IPS-NIHi7 (cell line): ENCODE data around the gene BSCL2.
"Not testable (repeated sequence)": the region's sequence is repeated elsewhere in the genome, so short reads cannot be mapped to it uniquely, and the experiment has no call there.

ENCODE experiments used
- DNase-seq: peaks from one replicate; pipeline ENCODE4 v3.0.0; 2012; ENCODE audit warnings: mixed read lengths; ENCODE audit errors: extremely low spot score

The BSCL2 gene

DNA sequence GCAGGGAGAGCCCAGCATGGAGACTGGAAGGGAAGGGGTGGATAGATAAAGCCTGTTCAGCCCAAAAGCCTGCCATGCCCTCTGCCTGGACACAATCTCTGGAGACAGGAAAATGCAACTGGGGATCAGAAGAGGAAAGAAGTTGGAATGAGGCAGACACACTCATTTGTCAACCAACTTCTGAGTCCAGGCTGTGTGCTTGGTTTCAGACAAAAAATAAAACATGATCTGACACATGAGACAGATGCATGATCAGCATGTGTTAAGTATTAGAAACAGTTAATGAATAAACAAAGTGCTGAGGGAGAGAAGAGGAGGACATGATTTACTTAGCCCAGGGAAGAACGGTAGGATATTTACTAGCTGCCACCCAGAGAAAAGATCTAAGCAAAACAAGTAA, 18.7 kb downstream of the BSCL2 start:
- no peak for DNase-seq

DNA sequence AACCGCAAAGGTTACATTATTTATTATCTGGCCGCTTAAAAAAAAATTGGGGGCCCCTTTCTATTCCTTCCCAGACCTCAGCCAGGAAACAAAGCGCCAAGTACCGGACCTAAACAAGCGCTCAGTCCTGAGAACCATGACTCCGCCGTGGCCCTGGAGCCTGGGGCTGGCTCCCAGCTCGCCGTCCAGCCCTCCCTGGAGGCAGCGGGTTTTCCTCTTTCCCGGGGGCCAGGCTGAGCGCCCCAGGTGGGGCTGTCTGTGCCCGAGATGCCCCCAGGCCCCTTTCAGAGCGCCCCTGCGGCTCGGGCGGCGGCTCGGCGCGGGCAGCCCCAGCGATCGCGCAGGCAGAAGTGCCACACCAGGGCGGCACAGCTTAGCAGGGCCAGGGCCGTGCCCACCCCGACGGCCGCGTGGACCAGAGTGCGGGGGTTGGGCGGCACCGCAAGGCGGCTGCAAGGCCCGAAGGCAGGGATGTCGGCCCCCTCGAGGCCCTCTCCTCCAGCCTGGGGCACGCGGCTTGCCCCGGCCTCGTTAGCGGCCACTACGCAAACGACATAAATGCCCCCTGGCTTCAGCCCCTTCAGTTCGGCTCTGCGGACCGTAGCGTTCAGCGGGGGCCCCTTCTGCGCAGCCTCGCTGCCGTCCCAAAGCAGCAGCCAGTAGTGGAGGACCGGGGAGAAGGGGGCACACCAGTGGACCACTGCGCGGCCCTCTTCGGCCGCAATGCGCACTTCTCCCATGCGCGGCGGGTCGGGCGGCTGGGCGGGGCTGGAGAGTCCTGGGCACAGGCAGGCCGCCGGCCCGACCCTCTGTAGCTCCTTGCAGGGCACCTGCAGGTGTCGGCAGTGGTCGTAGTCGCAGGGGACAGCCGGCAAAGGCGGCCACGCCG, 19.5 kb downstream of the BSCL2 start:
- no peak for DNase-seq

DNA sequence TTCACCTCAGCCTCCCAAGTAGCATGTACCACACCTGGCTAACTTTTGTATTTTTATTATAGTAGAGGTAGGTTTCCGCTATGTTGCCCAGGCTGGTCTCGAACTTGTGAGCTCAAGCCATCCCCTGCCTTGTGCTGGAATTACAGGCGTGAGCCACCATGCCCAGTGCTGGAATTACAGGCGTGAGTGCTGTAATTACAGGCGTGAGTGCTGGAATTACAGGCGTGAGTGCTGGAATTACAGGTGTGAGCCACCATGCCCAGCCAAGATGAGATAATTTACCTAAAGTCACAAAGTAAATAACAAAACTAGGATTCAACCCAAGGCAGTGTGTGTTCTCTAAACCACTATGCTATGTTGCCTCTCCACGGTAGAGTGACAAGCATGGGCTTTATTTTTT, 24.7 kb downstream of the BSCL2 start:
- no peak for DNase-seq

DNA sequence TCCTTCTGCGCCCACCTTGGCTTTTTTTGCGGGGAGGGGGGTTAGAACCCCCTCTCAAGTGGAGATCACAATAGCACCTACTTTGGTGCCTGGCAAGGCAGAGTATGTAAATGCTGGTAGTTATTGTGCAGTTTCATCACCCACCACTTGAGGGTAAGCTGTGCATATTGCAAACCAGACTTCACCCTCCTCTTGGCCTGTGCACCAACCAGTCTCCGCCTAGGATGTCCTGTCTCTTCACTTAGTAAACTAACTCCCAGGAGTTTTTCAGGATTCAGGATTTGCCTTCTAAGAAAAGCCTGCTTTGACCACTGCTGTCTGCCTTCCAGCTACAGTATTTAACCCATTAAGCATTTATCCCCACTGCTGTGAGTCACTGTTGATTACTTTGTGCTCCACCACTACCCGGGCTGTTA, 26.4 kb downstream of the BSCL2 start:
- DNase-seq, result no peak

DNA sequence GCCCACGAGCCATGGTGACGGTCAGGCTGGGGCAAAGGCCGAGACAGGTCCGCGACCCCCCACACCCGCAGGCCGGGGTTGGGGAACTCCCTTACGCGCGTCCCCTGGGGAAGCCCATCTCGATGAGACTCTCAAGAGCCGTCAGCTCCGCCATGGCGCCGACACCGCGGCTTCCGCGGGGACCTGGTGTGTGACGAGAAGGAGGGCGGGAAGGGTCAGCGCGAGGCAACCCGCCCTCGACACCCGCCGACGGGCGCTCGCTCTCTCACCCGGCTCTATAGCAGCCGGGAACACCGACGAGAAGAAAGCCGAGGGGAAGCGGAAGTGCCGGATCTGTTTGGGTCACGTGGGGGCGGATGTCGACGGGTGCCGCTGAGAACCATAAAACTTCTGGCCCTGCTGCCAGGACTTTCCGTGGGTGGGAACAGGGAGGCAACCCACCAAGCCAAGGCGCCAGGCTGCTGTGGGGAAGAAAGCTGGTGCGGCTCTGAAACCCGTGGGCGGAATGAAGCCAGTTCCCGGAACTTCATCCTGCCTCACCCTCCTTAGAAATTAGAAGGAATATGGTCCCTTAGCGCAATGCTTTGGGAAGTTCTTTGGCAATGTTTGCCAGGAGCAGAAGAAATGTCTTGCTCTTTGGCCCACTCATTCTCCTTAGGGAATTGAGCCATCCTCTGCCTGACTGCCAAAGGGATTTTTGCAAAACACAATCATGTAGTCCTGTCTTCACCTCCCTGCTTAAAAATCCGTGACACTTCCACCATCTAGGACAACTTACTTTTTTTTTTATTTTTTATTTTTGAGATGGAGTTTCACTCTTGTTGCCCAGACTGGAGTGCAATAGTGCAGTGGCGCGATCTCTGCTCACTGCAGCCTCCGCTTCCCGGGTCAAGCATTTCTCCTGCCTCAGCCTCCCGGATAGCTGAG, 28.2 kb downstream of the BSCL2 start, which contains the start of gene UBXN1:
Gene UBXN1 (minus strand): TSS at position 304 of the 927 bp plus-strand sequence. CDS start 150 bp downstream, at position 154.
- peak; percentile 89 for DNase-seq

DNA sequence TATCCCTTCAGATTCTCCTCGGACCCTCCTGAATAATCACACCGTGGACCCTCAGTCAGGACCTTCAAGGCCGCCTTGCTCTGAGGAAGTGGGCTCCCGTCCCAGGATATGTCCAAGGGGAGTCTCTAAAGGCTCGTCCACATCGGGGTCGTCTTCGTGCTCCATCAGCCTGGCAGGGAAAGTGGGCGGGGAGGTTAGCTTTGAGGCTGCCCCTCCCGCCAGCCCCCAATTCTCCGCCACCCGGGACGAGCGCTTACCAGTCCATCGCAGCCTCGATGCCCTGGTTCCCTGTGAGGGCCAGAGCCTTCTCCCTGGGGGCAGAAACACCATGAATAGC, 28.8 kb downstream of the BSCL2 start:
- no peak for DNase-seq

DNA sequence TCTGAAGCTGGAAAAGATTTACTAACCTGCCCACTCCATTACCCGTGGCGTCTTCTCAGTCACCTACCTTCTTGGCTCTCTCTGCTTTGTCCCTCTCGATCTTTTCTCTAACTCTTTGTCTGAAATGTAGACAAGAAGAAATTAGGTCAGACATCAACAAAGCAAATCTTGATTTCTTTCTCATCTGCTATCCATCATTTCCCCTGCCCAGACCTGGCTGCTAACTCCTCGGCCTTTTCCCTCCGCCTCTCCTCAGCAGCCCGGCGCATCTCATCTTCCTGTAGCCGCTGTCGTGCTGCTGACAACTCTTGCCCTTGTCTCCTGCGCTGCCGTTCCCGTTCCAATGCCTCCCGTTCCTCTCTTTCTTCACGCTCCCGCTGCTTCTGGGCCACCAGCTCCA, 29.5 kb downstream of the BSCL2 start:
- no peak for DNase-seq

DNA sequence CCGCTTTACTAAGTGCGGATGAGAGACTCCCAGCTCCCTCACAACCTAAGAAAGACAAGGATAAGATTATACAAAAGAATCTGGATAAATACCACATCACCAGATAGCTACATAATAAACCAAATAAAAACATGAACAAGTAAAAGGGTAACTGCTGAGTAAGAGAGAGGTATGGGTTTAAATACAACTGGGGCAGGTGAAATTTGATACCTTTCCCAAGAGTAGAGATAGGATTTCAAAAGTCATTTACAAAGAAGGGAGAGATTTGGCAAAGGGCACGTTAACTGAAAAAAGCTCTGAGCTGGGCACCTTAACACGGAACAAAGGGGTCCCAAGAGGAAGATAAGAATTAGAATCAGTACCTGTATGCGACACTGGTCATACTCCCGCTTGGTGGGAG, 30.1 kb downstream of the BSCL2 start:
- DNase-seq, result no peak

DNA sequence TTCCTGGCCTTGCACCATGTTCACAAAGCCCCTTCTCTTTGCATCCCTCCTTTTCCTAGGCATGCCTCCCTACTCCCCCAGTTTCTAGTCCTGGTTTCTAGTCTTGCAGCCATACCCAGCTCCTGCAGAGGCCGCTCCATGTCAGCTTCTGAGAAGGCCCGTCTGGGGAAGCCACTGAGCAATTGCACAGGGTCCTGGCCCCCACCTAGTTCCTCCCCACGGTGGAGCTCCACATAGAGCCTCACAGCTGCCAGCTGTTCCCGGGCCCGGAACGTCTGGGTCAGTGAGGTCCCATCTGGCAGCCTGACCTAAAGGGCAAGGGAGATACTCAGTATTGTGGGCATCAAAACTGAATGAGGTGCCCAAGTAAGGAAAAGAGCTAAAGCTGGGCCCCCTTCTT, 30.5 kb downstream of the BSCL2 start:
- DNase-seq, result no peak

DNA sequence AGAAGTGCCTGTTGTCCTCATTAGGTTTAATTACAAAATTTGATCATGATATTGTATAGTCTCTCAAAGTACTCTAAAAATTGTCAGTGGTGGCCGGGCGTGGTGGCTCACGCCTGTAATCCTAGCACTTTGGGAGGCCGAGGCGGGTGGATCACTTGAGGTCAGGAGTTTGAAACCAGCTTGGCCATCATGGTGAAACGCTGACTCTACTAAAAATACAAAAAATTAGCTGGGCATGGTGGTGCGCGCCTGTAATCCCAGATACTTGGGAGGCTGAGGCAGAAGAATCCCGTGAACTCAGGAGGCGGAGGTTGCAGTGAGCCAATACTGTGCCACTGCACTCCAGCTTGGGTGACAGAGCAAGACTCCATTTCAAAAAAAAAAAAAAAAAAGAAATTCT, 31.8 kb downstream of the BSCL2 start:
- DNase-seq, result not testable (repeated sequence)

DNA sequence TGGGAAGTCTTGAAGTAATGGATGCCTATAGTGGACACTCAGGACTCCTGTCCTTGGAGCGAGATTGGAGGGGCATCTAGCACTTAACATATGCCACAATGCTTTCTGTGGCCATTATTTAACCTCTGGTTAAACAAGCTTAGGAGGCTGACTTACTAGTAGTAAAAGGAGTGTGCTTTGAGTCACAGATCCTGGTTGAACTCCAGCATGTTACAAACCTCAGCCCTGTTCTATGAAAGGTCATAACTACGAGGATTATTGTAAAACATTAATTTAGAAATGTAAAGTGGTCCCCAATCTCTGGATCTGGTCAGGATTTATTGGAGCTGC, 34.1 kb downstream of the BSCL2 start:
- DNase-seq, result no peak

DNA sequence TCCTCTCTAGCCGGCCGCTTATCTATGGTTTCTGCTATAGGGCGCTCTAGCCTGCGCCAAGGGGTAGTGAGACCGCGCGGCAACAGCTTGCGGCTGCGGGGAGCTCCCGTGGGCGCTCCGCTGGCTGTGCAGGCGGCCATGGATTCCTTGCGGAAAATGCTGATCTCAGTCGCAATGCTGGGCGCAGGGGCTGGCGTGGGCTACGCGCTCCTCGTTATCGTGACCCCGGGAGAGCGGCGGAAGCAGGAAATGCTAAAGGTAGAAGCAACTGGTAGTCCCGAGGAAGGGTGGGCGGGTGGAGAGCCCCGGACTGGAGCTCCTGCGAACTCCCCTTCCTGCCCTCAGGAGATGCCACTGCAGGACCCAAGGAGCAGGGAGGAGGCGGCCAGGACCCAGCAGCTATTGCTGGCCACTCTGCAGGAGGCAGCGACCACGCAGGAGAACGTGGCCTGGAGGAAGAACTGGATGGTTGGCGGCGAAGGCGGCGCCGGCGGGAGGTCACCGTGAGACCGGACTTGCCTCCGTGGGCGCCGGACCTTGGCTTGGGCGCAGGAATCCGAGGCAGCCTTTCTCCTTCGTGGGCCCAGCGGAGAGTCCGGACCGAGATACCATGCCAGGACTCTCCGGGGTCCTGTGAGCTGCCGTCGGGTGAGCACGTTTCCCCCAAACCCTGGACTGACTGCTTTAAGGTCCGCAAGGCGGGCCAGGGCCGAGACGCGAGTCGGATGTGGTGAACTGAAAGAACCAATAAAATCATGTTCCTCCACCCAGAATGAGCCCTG, 35.4 kb downstream of the BSCL2 start, which contains the start of the genes LBHD1 and UQCC3:
Gene LBHD1 (minus strand): TSS at position 660 of the 782 bp plus-strand sequence. CDS start 2,236 bp downstream, outside the sequence.
Gene UQCC3 (plus strand): TSS at position 66 of the 782 bp plus-strand sequence. CDS start 73 bp downstream, at position 139.
- peak; percentile 78 for DNase-seq

DNA sequence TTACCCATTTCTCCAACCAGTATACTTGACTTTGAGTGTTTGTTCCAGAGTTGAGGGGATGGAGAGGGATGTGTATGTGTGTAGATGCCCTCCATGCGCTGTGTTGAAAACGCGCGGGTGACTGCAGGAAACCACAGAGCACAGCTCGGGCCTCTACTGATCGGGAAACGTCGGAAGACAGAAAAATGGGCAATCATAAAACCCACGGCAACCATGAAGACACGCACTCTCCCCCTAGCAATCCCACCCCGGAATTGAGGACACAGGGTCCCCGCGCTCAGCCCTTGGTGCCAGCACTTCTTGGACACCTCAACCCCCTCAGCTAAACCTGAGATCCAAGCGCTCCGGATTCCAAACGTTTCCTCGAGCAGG, 36.0 kb downstream of the BSCL2 start:
- no peak for DNase-seq

DNA sequence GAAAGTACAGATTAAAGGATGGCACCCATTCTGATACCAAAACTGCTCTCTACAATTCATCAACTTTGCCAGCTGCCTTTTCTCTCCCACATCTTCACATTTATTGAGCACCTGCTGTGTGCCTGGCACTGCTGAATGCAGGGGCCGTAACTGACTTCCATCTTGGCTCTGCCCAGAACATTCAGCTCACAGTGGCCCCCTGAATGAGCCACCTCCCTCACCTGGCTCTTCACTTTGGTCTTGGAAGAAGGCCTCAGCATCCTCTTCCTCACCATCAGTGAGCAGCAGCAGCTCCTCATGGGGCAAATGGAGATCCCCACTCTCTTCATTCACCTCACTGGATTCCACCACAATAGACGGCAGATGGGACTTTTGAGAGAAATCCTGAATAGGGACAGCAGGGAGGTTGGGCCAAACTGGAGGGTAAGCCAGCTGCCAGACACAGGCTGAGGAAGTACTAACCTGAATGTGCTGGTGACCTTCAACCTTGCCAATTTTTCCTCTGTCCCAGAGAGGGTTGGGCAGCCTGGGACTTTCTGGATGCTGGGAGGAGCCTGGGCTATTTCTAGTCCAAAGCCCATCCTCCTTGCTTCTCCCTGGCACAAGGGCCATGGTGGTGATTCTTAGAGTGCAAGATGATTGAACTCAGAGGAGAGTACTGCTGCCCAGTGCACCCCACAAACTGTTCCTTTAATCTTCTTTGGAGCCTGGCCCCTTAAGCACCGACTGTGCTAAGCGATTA, 37.6 kb downstream of the BSCL2 start:
- no peak for DNase-seq

DNA sequence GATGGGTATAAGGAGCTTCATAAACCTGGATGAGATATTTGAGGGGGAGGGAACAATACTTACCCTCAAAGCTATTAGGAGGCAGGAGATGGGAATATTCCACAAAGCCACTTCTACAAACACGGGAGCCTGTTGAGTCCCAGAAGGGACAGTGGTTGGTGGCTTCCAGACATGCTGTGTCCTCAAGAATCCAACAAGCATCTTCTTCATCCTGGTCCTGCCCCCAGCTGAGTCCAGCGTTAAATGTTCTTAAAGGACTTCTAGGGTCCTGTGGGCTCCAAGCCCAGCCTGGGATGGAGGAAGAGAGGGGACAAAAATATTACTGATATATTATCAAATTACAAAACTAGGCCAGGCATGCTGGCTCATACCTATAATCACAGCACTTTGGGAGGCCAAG, 39.8 kb downstream of the BSCL2 start:
- DNase-seq, result no peak

DNA sequence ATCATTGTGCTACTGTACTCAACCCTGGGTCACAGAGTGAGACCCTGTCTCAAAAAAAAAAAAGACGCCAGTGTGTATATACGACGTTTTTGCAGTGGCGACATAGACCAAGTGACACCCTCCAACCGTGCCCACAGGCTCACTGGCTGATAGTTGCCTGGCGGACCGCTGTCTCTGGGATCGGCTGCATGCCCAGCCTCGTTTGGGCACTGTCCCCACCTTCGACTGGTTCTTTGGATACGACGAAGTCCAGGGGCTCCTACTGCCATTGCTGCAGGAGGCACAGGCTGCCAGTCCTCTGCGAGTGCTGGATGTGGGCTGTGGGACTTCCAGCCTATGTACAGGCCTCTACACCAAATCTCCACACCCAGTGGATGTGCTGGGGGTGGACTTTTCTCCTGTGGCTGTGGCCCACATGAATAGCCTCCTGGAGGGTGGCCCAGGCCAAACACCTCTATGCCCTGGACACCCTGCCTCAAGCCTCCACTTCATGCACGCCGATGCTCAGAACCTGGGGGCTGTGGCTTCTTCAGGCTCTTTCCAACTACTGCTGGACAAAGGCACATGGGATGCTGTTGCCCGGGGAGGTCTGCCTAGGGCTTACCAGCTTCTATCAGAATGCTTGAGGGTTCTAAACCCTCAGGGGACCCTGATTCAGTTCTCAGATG, 40.8 kb downstream of the BSCL2 start:
- DNase-seq, result no peak

DNA sequence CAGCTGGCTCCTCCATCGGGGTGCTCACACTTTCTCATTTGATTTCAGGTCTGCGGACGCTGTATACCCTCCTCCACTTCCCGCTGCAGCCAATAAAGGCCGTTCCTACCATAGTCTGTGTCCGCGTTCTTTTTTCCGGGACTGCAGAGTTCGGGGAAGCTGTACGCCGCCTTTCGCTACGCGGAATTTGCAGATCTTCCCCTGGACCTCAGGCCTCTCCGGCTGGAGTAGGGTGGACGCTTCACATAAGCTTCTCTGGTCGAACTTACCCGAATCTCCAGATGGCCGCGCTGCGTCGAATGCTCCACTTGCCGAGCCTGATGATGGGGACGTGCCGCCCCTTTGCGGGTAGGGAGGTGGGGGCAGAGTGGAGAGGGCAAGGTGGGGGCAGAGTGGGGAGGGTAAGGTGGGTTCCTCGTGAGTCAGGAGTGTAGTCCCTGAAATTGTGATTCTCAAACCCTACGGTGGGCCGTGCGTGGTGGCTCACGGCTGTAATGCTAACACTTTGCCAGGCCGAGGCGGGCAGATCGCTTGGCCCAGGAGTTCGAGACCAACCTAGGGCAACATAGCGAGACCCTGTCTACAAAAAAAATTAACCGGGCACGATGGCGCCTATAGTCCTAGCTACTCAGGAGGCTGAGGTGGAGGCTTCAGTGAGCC, 41.5 kb downstream of the BSCL2 start:
- DNase-seq, result peak; percentile 15

DNA sequence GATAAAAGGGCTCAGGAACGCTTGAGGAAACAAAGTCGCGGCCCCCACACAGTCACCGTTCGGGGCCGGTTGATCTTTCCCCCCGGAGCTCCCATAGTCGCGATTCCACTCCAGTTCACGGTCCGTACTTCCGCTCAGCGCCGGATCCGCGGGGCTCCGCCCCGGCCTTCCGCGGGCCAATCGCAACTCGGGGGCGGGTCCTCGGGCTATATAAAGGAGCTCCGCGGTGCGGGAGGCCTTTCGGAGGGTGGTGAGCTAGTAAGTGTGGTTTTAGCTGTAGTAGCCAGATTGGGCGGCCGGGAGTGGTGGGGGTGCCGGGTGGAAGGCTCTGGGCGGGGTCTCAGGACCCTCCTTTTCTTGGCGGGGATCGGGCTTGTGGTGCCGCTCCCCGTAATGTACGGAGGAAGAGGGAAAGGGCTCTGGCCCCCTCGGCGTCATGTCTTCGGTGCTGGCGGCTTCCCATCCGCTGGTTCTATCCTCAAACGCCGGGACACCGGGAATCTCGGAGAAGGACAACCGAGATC, 42.1 kb downstream of the BSCL2 start, which contains the start of the genes C11orf98 and CSKMT:
Gene C11orf98 (minus strand): TSS at position 136 of the 524 bp plus-strand sequence. CDS start 41 bp downstream, at position 95.
Gene CSKMT (plus strand): TSS at position 238 of the 524 bp plus-strand sequence. CDS start 568 bp downstream, outside the sequence.
- DNase-seq, result peak; percentile 96

DNA sequence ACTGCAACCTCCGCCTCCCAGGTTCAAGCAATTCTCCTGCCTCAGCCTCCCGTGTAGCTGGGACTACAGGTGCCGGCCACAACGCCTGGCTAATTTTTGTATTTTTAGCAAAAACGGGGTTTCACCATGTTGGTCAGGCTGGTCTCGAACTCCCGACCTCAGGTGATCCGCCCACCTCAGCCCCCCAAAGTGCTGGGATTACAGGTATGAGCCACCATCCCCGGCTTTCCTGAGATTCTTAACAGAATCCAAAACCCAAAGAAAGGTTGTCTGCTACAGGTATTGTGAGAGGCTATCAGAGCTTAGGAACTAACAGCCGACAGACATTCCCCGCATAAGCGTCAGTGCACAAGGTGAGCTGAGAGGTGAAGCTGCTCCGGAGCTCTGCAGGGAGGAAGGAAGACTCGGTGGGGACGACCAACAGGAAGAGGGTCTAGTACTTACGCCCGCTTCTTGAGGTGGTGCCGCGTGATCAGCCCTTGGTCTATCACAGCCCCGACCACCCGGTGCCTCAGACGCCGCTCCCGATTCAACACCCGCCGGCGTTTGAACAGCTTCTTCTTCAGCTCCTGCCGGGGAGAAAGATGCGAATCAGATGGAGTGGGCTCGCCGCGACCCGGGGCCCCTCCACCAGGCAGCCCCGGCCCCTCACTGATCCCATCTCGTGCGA, 42.7 kb downstream of the BSCL2 start:
- peak; percentile 62 for DNase-seq
